DMS53 (cell line): ENCODE data around the gene OGFR.

Experiments used
- DNase-seq: peaks from one replicate; lab custom pipeline; 2025; lab: John Stamatoyannopoulos, UW

OGFR gene, protein sequence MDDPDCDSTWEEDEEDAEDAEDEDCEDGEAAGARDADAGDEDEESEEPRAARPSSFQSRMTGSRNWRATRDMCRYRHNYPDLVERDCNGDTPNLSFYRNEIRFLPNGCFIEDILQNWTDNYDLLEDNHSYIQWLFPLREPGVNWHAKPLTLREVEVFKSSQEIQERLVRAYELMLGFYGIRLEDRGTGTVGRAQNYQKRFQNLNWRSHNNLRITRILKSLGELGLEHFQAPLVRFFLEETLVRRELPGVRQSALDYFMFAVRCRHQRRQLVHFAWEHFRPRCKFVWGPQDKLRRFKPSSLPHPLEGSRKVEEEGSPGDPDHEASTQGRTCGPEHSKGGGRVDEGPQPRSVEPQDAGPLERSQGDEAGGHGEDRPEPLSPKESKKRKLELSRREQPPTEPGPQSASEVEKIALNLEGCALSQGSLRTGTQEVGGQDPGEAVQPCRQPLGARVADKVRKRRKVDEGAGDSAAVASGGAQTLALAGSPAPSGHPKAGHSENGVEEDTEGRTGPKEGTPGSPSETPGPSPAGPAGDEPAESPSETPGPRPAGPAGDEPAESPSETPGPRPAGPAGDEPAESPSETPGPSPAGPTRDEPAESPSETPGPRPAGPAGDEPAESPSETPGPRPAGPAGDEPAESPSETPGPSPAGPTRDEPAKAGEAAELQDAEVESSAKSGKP

DNA sequence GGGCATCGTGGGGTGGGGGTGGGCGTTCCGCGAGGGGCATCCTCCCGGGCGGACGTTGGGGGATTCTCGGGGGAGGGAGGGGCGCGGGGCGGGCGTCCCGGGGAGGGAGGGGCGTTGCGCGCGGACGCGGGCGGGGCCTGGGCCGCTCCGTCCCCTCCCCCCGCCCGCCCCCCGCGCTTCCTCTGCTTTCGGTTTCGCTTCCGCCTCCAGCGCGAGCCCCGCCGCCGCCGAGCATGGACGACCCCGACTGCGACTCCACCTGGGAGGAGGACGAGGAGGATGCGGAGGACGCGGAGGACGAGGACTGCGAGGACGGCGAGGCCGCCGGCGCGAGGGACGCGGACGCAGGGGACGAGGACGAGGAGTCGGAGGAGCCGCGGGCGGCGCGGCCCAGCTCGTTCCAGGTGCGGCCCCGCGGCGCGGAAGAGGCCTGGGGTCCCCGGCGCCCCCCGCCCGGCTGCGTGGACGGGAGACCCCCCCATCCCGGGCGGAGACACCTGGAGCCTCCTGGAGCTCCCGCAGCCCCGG is at the start of gene OGFR:
OGFR (plus strand) TSS at position 209 of the 528 bp plus-strand sequence; CDS start at position 234, 25 bp downstream.
- DNase-seq = peak; percentile 74

DNA sequence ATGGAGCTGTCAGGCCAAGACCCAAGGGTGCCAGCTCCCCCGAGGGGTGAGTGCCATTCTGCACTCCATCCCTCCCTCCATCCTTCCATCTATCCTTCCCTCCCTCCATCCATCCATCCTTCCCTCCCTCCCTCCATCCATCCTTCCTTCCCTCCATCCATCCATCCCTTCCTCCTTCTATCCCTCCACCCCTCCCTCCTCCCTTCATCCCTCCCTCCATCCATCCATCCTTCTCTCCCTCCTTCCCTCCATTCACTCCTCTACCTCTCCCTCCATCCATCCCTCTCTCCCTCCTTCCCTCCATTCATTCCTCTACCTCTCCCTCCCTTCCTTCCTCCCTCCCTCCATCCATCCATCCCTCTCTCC is 49.7 kb upstream of the OGFR start:
- DNase-seq = no peak

DNA sequence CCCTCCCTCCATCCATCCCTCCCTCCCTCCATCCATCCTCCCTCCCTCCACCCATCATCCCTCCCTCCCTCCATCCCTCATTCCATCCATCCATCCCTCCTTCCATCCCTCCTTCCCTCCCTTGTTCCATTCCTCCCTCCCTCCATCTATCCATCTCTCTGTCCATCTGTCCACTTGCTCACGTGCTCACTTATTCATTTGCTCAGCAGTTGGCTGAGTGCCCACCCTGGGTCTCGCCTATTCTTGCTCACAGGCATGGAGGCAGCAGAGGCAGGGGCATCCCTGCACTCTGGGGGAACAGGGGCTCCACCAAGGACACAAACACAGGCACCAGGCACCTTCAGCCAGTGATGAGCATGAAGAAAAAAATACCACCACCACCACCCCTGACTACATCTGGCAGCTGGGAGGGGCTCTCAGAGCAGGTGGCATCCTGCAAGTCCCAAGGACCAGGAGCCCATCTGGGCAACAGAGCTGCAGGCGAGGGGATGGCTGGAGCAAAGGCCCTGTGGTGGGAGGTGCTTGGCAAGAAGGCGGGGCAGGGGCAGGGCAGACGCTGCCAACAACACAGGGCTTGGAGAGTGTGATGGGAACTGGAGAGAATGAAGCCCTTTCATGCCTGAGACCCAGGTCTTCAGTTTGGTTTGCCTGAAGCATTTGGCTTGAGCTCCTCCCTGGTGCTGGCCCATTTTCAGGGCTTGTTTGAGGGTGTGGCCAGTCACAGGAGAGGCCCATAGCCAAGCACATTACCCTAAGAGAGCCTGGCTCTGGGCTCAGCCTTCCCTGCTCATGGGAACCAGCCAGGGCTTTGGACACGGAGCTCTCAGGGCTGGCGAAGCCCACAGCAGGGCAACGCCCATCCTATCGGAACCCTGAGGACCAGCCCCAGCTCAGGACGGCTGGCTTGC is 48.6 kb upstream of the OGFR start:
- DNase-seq = no peak

DNA sequence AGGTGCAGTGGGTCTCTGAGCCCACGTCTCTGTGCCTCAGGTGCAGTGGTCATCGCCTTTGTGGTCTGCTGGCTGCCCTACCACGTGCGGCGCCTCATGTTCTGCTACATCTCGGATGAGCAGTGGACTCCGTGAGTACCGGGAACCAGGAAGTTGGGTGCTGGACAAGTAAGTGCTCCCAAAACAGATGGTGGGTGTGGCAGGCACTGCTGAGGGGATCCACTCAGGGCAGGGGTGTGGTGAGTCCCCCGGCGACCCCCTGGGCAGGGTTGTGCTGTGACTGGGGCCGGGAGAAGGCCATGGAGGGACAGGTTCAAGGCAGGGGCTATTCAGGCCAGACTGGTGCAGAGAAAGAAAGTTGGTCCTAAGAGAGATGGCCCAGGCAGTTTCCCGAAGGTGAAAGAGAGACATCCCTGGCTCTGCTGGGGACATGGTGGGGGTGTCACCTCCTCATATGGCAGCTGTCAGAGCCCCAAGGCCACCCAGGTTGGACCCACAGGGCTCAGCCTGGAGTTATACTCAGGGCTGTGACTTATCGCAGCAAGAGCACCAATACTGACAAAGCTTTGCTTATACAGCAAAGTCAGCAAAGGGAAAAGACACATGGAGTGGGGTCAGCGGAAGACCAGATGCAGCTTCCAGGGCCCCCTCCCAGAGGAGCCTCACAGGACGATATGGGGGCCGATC is 46.3 kb upstream of the OGFR start:
- no peak for DNase-seq

DNA sequence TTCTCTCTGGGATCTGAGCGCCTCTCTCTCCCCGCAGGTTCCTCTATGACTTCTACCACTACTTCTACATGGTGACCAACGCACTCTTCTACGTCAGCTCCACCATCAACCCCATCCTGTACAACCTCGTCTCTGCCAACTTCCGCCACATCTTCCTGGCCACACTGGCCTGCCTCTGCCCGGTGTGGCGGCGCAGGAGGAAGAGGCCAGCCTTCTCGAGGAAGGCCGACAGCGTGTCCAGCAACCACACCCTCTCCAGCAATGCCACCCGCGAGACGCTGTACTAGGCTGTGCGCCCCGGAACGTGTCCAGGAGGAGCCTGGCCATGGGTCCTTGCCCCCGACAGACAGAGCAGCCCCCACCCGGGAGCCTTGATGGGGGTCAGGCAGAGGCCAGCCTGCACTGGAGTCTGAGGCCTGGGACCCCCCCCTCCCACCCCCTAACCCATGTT is 44.6 kb upstream of the OGFR start:
- DNase-seq = no peak

DNA sequence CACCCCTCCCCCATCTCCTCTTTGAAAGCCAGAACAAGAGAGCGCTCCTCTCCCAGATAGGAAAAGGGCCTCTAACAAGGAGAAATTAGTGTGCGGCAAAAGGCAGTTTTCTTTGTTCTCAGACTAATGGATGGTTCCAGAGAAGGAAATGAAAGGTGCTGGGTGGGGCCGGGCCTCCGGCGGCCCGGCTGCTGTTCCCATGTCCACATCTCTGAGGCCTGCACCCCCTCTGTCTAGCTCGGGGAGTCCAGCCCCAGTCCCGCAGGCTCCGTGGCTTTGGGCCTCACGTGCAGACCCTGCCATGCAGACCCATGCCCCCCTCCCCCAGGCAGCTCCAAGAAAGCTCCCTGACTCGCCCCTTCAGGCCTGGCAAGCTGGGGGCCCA is 44.2 kb upstream of the OGFR start:
- no peak for DNase-seq

DNA sequence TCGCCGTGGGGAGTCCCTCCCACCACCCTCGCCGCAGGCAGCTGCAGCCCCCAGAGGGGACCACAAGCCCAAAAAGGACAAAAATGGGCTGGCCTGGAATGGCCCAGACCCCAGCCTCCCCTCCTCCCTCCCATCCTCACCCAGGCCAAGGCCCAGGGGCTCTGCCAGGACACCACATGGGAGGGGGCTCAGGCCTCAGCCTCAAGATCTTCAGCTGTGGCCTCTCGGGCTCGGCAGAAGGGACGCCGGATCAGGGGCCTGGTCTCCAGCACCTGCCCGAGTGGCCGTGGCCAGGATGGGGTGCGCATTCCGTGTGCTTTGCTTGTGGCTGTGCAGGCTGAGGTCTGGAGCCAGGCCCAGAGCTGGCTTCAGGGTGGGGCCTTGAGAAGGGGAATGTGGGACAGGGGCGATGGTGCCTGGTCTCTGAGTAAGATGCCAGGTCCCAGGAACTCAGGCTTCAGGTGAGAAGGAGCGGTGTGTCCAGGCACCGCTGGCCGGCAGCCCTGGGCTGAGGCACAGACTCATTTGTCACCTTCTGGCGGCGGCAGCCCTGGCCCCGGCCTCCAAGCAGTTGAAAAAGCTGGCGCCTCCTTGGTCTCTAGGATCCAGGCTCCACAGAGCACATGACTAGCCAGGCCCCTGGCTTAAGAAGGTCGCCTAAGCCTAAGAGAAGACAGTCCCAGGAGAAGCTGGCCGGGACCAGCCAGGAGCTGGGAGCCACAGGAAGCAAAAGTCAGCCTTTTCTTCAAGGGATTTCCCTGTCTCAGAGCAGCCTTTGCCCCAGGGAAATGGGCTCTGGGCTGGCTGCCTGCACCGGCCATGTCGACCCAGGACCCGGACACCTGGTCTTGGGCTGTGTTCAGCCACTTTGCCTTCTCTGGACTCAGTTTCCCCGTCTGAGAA is 43.5 kb upstream of the OGFR start:
- DNase-seq = no peak

DNA sequence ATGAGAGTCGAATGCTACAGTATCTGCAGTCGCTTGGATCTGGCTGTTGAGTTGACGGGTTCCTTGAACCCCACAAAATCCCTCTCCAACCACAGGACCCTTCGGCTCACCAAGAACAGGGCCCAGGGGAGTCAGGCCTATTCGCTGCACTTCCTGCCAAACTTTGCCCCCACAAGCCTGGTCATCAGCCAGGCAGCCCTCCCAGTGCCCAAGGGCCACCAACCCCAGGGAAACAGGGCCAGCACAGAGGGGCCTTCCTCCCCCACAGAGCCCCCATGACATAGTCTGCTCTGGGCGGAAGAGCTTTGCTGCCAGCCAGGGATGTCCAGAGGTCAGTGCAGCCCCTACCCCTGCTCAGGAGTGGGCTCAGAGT is 42.9 kb upstream of the OGFR start:
- DNase-seq = no peak

DNA sequence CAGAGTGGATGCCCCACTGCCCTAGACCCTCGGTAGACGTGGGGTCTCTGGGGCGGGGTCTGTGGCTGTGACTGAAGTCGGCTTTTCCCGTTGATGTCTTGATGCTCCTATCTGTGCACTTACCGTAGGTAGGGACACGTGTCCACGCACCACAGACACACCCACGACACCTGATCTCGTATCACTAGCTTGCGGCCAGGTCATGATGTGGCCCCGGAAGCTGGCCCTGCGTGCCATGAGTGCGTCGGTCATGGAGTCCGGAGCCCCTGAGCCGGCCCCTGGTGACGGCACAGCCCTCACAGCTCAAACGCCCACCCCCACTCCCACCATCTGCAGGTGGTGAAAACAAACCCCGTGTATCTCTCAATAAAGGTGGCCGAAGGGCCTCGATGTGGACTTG is 42.3 kb upstream of the OGFR start:
- peak; percentile 16 for DNase-seq

DNA sequence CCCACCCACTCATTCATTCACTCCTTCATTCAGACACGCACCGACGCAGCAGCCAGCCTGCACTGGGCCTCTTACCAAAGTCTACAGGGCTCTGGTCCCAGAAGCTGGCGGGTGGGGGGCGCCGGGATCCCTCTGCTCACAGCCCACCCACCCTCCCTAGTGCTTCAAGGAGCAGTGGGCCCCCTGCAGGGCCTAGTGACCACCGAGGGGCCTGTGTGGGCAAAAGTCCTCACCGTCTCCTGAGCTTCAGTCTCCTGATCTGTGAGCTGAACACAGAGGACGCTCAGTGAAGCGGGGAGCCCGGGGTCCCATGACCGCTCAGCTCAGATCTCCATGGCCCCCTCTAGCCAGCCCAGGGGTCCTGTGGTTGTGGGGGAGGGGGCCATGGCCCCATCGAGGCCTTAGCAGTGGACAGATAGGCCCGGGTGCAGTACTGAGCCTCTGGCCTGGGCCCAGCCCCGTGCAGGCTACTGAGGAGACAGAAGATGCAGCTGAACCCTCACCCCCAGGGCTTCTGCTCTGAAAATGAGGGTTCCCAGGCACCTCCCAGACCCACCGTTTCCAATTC is 41.8 kb upstream of the OGFR start:
- no peak for DNase-seq

DNA sequence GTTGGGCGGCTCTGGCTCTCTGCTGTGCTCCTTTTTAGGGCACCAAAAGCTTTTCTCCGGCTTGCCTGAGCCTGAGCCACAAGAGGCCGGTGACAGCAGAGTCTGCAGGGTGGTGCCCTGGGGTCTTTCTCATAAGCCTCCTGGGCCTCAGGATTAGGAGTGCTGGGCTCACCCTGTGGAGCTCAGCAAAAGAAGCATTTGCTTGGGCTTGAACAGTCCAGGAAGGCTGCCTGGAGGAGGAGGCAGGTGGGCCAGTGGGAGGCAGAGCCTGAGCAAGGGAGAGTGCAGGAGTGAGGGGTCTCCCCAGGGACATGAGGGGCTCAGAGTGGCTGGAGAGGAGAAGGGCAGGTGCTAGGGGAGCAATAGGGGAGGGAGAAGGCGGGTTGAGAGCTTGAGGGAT is 41.2 kb upstream of the OGFR start:
- no peak for DNase-seq

DNA sequence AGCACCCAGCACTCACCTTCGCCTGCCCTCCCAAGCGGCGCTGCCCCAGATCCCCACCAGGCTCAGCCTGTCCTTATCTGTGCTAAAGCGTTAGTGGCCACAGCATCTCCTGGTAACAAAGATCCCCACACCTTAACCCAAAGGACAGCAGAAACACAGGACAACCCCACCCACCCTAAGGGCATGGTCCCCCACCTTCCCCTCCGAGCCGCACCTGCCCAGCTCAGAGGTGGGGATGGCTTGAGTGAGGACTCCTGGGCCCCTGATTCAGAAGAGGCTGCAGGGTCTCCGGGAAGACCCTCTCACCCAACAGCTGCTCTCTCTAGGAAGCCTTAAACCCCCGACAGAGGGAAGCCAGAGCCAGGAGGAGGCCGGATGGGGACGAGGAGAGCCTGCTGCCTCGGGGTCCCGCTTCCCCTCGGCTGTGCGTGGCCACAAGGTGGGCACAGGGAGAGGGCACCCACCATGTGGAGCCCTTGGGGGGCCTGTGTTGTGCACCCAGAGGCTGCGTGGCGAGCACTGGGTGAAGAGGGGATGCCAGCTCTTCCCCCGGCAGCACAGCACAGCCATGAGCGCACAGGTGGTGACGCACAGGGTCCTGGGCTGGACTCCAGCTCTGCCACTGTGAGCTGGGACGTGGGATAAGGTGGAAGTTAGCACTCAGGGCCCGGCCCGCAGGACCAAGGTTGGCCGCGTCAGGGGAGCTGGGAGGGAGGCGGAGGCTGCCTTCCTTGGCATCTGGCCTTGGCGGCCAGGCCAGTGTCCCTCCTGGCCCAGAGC is 40.3 kb upstream of the OGFR start:
- no peak for DNase-seq

DNA sequence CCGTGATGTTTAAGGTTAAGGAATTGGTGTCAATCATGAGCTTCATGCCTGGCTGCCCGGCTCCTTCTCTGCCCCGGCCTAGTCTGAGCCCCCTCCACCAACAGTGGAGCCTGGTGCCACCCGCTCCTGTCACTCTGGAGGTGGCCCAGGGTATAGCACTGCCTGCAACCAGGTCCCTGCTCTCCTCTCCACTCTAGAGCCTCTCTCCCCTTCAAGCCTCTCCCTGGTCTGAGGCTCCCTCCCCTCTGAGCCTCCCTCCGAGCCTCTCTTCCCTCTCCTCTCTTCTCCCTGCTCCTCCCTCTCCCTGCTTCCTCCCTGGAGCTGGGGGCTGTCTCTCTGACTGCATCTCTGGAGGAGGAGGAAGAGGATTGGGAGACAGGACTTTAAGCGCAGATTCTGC is 39.6 kb upstream of the OGFR start:
- no peak for DNase-seq

DNA sequence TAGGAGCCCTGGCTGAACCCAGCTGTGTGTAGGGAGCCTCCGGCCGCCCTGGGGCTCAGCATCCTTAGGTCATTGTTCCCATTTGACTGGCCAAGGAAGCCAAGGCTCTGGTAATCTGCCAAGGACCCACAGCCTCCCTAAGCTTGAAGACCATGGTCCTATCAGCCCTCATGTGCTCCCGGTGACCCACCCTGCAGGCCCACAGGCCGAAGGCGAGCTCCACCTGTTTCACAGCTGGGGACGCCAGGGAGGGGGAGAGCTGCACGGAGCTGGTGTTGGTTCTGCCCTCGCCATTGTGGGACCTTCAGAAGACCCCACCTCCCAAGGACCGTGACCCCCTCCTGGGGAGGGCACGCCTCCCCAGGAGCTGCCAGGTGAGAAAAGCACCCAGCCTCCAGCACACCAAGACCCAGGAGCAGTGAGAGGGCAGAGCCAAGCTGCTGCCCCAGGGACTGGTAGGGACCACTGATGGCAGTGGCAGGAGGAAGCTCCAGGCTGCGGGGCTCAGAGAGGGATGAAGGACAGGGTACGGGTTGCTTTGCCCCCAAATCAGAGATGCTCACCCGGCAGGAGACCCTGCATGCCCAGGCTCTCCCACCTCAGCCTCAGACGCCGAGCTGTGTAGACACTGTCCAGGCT is 39.1 kb upstream of the OGFR start:
- no peak for DNase-seq

DNA sequence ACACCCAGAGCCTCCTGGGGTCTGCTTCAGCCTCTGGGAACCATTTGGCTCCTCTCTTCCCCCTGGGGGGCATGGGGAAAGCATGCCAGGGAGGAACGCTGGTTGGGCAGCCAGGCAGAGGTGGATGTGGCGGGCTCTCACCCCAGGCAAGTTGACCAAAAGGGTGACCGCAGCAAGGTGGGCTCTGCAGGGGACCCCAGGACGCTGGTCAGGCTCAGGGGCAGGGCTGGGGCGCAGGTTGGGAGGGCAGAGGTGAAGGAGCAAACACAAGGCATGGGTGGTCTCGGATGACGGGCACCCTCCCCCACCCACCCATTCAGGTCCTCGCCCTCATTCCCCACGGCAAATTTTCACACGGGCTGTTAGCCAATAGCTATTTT is 38.6 kb upstream of the OGFR start:
- DNase-seq = no peak

DNA sequence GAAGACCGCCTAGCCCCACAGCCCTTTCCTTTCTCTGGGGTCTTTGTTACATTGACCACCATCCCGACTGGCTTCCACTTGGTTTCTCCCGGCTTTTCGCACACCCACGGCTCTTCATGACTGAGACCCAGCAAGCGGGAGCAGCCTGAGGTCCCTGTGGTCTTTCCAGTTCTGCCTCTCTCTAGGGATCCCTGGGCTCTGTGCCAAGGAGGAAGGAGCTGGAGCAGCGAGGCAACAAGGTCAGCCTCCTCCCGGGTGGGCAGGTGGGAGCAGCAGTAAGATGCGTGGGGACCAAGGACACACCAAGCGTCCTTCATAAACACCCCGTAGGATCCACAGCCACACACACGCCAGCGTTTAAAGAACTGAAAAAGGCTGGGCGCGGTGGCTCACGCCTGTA is 37.9 kb upstream of the OGFR start:
- DNase-seq = peak; percentile 48

DNA sequence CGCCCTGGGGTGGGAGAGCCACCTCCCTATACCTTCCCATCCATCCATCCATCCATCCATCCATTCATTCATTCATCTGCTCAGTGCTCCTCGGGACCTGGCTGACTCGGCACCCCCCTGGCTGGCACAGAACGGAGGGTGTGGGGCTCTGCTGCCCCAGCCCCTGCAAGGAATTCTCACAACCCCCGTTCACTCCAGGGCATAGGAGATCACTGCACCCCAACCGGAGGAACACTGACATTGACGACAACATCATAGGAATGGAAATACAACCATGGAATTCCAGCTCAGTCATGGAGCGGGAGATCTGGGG is 36.4 kb upstream of the OGFR start:
- no peak for DNase-seq

DNA sequence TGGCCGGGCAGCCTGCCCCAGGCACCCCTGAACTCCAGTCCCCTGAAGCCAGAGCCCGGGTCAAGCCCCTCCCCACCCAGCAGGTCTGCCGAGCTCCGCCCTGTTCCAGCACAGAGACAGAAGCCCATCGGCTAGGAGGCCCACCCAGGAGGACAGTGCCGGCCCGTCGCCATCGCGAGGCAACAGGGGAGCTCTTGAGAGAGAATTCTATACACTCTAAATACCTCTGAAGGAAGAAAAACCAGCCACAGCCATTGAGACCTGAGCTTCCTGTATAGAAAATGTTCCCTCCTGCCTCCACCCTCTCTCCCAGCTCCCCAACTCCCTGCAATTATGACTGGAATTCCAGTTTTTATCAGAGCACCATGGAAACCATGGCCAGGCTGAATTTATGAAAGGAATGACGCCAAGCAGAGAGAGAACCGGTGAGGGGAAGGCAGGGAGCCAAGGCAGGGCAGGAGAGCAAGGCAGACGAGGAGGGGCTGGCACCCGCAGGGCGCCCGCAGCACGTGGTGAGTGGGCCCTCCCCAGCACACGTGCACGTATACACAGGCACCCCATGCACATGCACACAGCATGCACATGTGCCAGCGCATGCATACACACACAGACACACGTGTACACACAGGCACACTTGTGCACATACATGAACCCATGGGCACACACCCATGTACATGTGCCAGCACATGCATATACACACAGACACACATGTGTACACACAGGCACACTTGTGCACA is 35.9 kb upstream of the OGFR start:
- no peak for DNase-seq
